Prostate gland (tissue), 2 donors: ENCODE data around the gene FRMD1. TPM values are rescaled to one million over a fixed set of nuclear protein-coding genes. Genes with fewer than 3 reads are reported as not detected.

Experiments
- DNase-seq: peaks from one replicate; pipeline ENCODE4 v3.0.0-alpha.2; 2019; ENCODE audit warnings: low spot score
- H3K27ac ChIP-seq, 2 donors: fragments of 200-600 bp; sonication (generic); 2 replicates each; pipeline ENCODE4 v1.5.1; 2017 to 2019
- H3K27me3 ChIP-seq: fragments of 200-600 bp; sonication (generic); replicated peaks from 2 replicates; pipeline ENCODE4 v1.5.1; 2019; ENCODE audit not compliant: insufficient read depth
- H3K36me3 ChIP-seq, 2 donors: fragments of 200-600 bp; sonication (generic); 1 replicate in 1 of 2; 2 replicates in 1 of 2; pipeline versions ENCODE4 v1.5.1 to v1.8.1; 2017 to 2019
- H3K4me1 ChIP-seq: fragments of 200-600 bp; sonication (generic); replicated peaks from 2 replicates; pipeline ENCODE4 v1.5.1; 2019
- H3K4me3 ChIP-seq, 2 donors: fragments of 200-600 bp; sonication (generic); 2 replicates each; pipeline ENCODE4 v1.5.1; 2017 to 2019
- H3K9me3 ChIP-seq: fragments of 200-600 bp; sonication (generic); 2 replicates; pipeline ENCODE4 v1.5.1; 2017
- POLR2A ChIP-seq: fragments of 450-650 bp; IDR thresholded peaks from one replicate; pipeline ENCODE4 v1.6.1; 2016; ENCODE audit warnings: antibody characterized with exemption, mild to moderate bottlenecking
- POLR2AphosphoS5 ChIP-seq: sonication (generic); formaldehyde crosslinking; IDR thresholded peaks from one replicate; pipeline ENCODE4 v1.6.1; 2017; ENCODE audit warnings: antibody characterized with exemption
- WGBS: methylation state at CpG from one replicate; pipeline ENCODE4 v1.1.5; 2018; 5-methylcytosine and 5-hydroxymethylcytosine counted together
- intact Hi-C: fragments of 100-400 bp; cut with DNase I; formaldehyde crosslinking; loops from one replicate; pipeline ENCODE4 v1.14.2; 2022
- total RNA-seq, 2 donors: library from RNA; depleted of rRNA; stranded (reverse); fragments of >200 nt; gene quantifications; one replicate each; pipeline ENCODE4 v1.1.0, GENCODE V29; 2016
- TF ChIP-seq, protein P1 (sequence below), 4 experiments: fragments of 200-600 bp in 2 of 4; fragments of 450-650 bp in 2 of 4; sonication (generic) in 2 of 4; IDR thresholded peaks; 1 replicate in 3 of 4; 2 replicates in 1 of 4; pipeline ENCODE4 v1.5.1; 2016 to 2019; ENCODE audit warnings: antibody characterized with exemption in 4 of 4, mild to moderate bottlenecking in 2 of 4, moderate library complexity in 2 of 4

The FRMD1 gene
- total RNA-seq, 2 donors from 2014 or later = 0.18 to 2.2 TPM

GRCh38 chr6:168015482-168016175 lies 63.4 kb downstream of the FRMD1 start:
- no peaks in the 10 kb centered on the region for H3K9me3 ChIP-seq
- no peak for DNase-seq
- H3K4me3 ChIP-seq = no peak overlapping the region
- intact Hi-C loops = no loop called here
- WGBS = 39% methylated on average over 14 of the region's 14 CpGs
- no peaks in the 10 kb centered on the region for H3K36me3 ChIP-seq
- no peaks in the 10 kb centered on the region for H3K27me3 ChIP-seq
- no peak for TF ChIP-seq POLR2AphosphoS5
- no peak for TF ChIP-seq POLR2A
- TF ChIP-seq, protein P1, sequence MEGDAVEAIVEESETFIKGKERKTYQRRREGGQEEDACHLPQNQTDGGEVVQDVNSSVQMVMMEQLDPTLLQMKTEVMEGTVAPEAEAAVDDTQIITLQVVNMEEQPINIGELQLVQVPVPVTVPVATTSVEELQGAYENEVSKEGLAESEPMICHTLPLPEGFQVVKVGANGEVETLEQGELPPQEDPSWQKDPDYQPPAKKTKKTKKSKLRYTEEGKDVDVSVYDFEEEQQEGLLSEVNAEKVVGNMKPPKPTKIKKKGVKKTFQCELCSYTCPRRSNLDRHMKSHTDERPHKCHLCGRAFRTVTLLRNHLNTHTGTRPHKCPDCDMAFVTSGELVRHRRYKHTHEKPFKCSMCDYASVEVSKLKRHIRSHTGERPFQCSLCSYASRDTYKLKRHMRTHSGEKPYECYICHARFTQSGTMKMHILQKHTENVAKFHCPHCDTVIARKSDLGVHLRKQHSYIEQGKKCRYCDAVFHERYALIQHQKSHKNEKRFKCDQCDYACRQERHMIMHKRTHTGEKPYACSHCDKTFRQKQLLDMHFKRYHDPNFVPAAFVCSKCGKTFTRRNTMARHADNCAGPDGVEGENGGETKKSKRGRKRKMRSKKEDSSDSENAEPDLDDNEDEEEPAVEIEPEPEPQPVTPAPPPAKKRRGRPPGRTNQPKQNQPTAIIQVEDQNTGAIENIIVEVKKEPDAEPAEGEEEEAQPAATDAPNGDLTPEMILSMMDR (IDR thresholded peaks at IDR 0.05) = no peak
- H3K27ac ChIP-seq = peak overlapping the region in 1 of 2 donors; percentile 4
- peaks cover 3% of the 10 kb centered on the region for H3K4me1 ChIP-seq

DNA sequence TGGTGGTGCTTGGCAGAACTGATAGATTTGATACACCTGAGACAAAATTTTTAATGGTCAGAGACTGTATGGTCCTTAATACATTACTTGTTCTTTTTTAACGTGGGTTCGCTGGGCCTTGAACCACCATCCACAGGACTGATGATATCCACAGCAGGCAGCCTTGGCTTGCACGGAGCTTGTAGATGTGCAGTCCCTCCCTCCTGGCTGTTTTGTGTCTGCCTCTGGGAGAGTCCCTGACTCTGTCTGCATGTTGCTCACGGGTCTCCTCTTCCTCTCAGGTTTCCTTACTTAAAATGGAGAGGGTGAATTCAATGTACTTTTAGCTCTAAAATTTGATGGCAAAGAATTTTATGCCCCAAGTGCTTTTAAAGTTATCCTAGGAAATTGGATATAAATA lies 64.0 kb downstream of the FRMD1 start:
- intact Hi-C loops = no loop called here
- H3K4me3 ChIP-seq = no peak overlapping the region
- no peaks in the 10 kb centered on the region for H3K36me3 ChIP-seq
- TF ChIP-seq POLR2AphosphoS5 (no peak), POLR2A (no peak)
- TF ChIP-seq, protein P1 (IDR thresholded peaks at IDR 0.05) = no peak
- DNase-seq = no peak
- H3K9me3 ChIP-seq = no peaks in the 10 kb centered on the region
- 54% methylated on average over 4 of the region's 4 CpGs for WGBS
- no peak overlapping the region for H3K27ac ChIP-seq
- H3K4me1 ChIP-seq = peaks cover 3% of the 10 kb centered on the region
- no peaks in the 10 kb centered on the region for H3K27me3 ChIP-seq

- WGBS = 18% methylated on average over 6 of the region's 6 CpGs
- Histone ChIP-seq H3K9me3 (no peaks in the 10 kb centered on the region), H3K27ac (no peak overlapping the region), H3K4me3 (no peak overlapping the region), H3K4me1 (peaks cover 3% of the 10 kb centered on the region), H3K36me3 (no peaks in the 10 kb centered on the region), H3K27me3 (no peaks in the 10 kb centered on the region)
- no peak for DNase-seq
- intact Hi-C loops = no loop called here
- no peak for TF ChIP-seq POLR2AphosphoS5
- no peak for TF ChIP-seq POLR2A
- TF ChIP-seq, protein P1 (IDR thresholded peaks at IDR 0.05) = no peak
Measured at GRCh38 chr6:168014428-168014827, 64.6 kb downstream of the FRMD1 start.

DNA sequence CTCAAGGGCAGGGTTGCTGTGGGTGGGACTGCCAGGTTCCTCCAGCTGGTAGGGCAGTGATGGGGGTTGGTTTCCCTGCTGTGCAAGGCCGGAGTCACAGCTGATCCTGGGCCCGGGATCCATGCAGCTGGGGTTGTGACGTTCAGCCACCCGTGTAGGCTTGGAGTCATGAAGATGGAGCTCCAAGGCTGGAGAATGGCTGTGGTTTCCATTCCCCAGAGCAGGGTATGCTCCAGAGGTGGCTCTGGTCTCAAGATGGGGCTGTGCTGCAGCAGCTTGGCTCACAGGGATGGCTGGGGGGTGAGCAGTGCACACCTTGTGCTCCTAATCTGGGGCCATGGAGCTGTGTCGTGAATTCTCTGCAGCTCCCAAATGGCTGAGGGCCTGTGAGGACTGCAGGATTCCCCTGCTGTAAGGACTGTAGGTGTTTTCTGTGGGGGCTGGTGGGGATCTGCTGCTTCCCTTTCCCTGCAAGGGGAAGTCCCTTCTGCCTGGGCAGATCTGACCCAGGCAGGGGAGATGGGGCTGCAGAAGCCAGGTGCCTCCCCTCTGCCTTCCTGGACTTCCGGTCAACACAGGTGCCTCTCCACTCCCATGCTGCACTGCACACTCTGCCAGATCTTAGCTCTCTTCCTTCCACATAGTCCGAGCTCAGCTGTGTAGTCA lies 65.6 kb downstream of the FRMD1 start:
- 88% methylated on average over 7 of the region's 7 CpGs for WGBS
- TF ChIP-seq, protein P1 (IDR thresholded peaks at IDR 0.05) = no peak
- TF ChIP-seq POLR2A (no peak), POLR2AphosphoS5 (no peak)
- intact Hi-C loops = no loop called here
- no peaks in the 10 kb centered on the region for H3K27me3 ChIP-seq
- no peak overlapping the region for H3K27ac ChIP-seq
- no peak for DNase-seq
- peaks cover 3% of the 10 kb centered on the region for H3K4me1 ChIP-seq
- H3K36me3 ChIP-seq = no peaks in the 10 kb centered on the region
- H3K9me3 ChIP-seq = no peaks in the 10 kb centered on the region
- H3K4me3 ChIP-seq = no peak overlapping the region
